ENCODE results near the gene USP32.

USP32 gene

DNA sequence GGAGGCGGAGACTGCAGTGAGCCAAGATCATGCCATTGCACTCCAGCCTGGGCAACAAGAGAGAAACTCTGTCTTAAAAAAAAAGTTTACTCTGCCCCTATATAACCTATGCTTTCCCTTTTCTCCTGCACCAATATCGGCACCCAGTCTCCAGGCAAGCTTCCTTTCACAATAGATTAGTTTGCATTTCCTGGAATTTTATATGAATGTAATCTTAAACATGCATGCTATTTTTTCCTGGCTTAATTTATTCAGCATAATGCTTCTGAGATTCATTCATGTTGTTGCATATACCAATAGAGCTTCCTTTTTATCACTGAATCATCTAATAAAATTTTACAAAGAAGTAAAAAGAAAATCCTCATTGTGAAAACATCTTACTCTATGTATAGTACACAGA lies 59.4 kb downstream of the USP32 start:
- no peak for TF ChIP-seq CTCF (IDR thresholded peaks at IDR 0.05; ENCODE audit: insufficient read depth, missing control alignments)
- FAIRE-seq (no peak), DNase-seq (ENCODE audit: insufficient read length, low spot score) (no peak)

- FAIRE-seq (no peak), DNase-seq (ENCODE audit: insufficient read length, low spot score) (no peak)
- TF ChIP-seq CTCF (IDR thresholded peaks at IDR 0.05; ENCODE audit: insufficient read depth, missing control alignments) = no peak
Measured at GRCh38 chr17:60330731-60331130, 61.2 kb downstream of the USP32 start.

- FAIRE-seq (no peak), DNase-seq (ENCODE audit: insufficient read length, low spot score) (no peak)
- no peak for TF ChIP-seq CTCF (IDR thresholded peaks at IDR 0.05; ENCODE audit: insufficient read depth, missing control alignments)
Measured at GRCh38 chr17:60328679-60329078, 63.3 kb downstream of the USP32 start.

- DNase-seq (ENCODE audit: insufficient read length, low spot score) (no peak), FAIRE-seq (no peak)
- no peak for TF ChIP-seq CTCF (IDR thresholded peaks at IDR 0.05; ENCODE audit: insufficient read depth, missing control alignments)
Measured at GRCh38 chr17:60327901-60328273, 64.0 kb downstream of the USP32 start.

DNA sequence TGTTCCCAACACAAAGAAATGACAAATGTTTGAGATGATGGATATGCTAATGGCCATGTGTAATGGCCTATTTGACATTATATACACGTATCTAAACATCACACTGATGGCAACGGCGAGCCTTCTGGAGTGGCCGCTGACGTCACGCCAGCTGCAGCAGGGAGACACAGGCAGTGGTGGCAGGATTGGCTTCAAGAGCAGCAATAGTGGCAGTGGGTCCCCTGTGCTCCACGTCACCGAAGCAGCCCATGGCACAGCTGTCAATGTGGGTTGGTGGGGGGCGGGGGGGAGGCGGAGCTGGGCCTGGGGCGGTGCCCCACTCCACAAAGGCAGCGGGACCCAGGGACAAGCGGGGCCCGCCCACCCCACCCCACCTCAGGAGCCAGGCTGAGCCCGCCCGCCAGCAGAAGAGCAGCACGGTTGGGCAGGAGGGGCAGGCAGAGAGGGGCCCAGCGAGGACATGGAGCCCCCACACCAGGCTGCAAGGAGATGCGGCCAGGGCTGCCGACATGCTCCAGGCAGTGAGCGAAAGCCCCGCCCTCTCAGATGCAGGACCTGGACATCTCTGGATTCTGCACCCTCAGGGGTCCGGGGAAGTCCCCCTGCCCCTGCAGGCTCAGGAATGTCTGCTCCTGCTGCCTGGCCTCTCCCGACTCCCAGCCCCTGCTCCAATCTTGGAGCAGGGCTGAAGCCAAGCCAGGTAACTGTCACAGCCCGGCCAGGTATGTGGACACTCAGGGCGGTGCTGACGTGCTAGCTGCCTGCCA lies 64.6 kb downstream of the USP32 start:
- TF ChIP-seq CTCF (IDR thresholded peaks at IDR 0.05; ENCODE audit: insufficient read depth, missing control alignments) = no peak
- FAIRE-seq (no peak), DNase-seq (ENCODE audit: insufficient read length, low spot score) (no peak)

DNA sequence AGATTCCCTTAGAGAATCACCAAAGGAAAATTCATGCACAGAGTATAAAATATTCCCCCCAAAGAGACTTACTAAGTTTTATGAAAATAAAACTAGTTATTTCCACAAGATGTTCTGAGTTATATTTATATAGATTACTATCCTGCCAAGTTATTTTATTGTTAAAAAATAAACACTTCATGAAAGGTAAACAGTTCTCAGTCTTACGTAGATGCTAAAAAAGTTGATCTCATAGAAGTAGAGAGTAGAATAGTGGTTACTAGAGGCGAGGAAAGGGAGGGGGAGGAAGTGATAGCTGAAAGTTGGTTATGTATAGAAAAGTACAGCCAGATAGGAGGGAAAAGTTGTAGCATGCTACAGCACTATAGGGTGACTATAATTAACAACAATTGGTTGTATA lies 65.2 kb downstream of the USP32 start:
- DNase-seq (ENCODE audit: insufficient read length, low spot score) = no peak
- FAIRE-seq = no peak
- no peak for TF ChIP-seq CTCF (IDR thresholded peaks at IDR 0.05; ENCODE audit: insufficient read depth, missing control alignments)

GRCh38 chr17:60325730-60326524 lies 66.0 kb downstream of the USP32 start:
- TF ChIP-seq CTCF (IDR thresholded peaks at IDR 0.05; ENCODE audit: insufficient read depth, missing control alignments) = no peak
- no peak for DNase-seq (ENCODE audit: insufficient read length, low spot score)

More at GRCh38 chr17:60325730-60326524, 66.0 kb downstream of the USP32 start:
- FAIRE-seq = no peak
